Liver (tissue), 3 donors: ENCODE results near the gene TSHZ3.

Experiments used
- FOXA1 ChIP-seq: IDR thresholded peaks from 2 replicates; pipeline ENCODE4 v1.6.1; 2016; ENCODE audit warnings: antibody characterized with exemption
- GABPA ChIP-seq, 2 donors: IDR thresholded peaks in 1 of 2; conservative IDR thresholded peaks in 1 of 2; 2 replicates each; pipeline ENCODE4 v1.6.1; 2016; ENCODE audit warnings: antibody characterized with exemption in 2 of 2, mild to moderate bottlenecking in 1 of 2, moderate library complexity in 1 of 2
- JUND ChIP-seq, 2 donors: IDR thresholded peaks; 2 replicates each; pipeline ENCODE4 v1.6.1; 2016; ENCODE audit warnings: antibody characterized with exemption in 2 of 2
- RAD21 ChIP-seq, 2 donors: IDR thresholded peaks; 2 replicates each; pipeline ENCODE4 v1.6.1; 2016; ENCODE audit warnings: antibody characterized with exemption in 2 of 2, mild to moderate bottlenecking in 2 of 2
- SP1 ChIP-seq: IDR thresholded peaks from 2 replicates; pipeline ENCODE4 v1.6.1; 2018; ENCODE audit warnings: antibody characterized with exemption, mild to moderate bottlenecking
- TAF1 ChIP-seq: conservative IDR thresholded peaks from 2 replicates; pipeline ENCODE4 v1.6.1; 2016; ENCODE audit warnings: antibody characterized with exemption, mild to moderate bottlenecking
- YY1 ChIP-seq: IDR thresholded peaks from 2 replicates; pipeline ENCODE4 v1.6.1; 2016; ENCODE audit warnings: antibody characterized with exemption, mild to moderate bottlenecking
- TF ChIP-seq, protein P1 (sequence below): fragments of 150-350 bp; IDR thresholded peaks from 2 replicates; pipeline ENCODE4 v1.5.1; 2017; ENCODE audit warnings: improper control_type of control experiment, low read depth, low read length; ENCODE audit not compliant: missing input control
- TF ChIP-seq, protein P2 (sequence below): IDR thresholded peaks from 2 replicates; pipeline ENCODE4 v1.6.1; 2016; ENCODE audit warnings: antibody characterized with exemption
- TF ChIP-seq, protein P3 (sequence below): IDR thresholded peaks from 2 replicates; pipeline ENCODE4 v1.6.1; 2016; ENCODE audit warnings: antibody characterized with exemption
- TF ChIP-seq, protein P4 (sequence below): IDR thresholded peaks from 2 replicates; pipeline ENCODE4 v1.6.1; 2016; ENCODE audit warnings: antibody characterized with exemption, mild to moderate bottlenecking
- donor health status: healthy.
- donor health status: healthy.

DNA sequence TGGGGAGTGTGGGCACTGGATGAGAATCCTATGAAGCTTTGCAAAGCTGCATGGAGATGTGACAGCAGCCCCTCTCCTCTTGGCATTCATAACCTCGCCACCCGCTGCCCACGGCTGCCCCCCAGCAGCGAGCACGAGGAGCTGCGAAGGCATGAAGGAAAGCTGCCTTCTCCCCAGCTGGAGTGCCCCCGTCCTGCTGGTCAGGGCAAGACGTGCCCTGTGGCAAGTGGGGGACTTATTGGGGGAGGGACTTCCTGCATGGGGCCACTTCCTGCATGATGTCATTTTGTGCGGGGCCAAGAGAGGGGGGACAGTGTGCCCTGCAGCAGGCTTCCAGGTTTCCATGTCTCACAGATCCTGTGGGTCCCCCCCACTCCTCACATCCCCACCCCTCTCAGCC lies 85.9 kb downstream of the TSHZ3 start:
- TF ChIP-seq, protein P1, sequence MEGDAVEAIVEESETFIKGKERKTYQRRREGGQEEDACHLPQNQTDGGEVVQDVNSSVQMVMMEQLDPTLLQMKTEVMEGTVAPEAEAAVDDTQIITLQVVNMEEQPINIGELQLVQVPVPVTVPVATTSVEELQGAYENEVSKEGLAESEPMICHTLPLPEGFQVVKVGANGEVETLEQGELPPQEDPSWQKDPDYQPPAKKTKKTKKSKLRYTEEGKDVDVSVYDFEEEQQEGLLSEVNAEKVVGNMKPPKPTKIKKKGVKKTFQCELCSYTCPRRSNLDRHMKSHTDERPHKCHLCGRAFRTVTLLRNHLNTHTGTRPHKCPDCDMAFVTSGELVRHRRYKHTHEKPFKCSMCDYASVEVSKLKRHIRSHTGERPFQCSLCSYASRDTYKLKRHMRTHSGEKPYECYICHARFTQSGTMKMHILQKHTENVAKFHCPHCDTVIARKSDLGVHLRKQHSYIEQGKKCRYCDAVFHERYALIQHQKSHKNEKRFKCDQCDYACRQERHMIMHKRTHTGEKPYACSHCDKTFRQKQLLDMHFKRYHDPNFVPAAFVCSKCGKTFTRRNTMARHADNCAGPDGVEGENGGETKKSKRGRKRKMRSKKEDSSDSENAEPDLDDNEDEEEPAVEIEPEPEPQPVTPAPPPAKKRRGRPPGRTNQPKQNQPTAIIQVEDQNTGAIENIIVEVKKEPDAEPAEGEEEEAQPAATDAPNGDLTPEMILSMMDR = no peak
- TF ChIP-seq TAF1 = no peak
- no peak for TF ChIP-seq GABPA (IDR thresholded peaks at IDR 0.05 in 1 of 2, conservative IDR thresholded peaks at IDR 0.05 in 1 of 2)
- TF ChIP-seq SP1 = no peak
- no peak for TF ChIP-seq YY1
- no peak for TF ChIP-seq JUND (IDR thresholded peaks at IDR 0.05)
- TF ChIP-seq, protein P2, sequence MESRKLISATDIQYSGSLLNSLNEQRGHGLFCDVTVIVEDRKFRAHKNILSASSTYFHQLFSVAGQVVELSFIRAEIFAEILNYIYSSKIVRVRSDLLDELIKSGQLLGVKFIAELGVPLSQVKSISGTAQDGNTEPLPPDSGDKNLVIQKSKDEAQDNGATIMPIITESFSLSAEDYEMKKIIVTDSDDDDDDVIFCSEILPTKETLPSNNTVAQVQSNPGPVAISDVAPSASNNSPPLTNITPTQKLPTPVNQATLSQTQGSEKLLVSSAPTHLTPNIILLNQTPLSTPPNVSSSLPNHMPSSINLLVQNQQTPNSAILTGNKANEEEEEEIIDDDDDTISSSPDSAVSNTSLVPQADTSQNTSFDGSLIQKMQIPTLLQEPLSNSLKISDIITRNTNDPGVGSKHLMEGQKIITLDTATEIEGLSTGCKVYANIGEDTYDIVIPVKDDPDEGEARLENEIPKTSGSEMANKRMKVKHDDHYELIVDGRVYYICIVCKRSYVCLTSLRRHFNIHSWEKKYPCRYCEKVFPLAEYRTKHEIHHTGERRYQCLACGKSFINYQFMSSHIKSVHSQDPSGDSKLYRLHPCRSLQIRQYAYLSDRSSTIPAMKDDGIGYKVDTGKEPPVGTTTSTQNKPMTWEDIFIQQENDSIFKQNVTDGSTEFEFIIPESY = no peak
- no peak for TF ChIP-seq RAD21 (IDR thresholded peaks at IDR 0.05)
- TF ChIP-seq, protein P3, sequence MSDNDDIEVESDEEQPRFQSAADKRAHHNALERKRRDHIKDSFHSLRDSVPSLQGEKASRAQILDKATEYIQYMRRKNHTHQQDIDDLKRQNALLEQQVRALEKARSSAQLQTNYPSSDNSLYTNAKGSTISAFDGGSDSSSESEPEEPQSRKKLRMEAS = no peak
- TF ChIP-seq, protein P4, sequence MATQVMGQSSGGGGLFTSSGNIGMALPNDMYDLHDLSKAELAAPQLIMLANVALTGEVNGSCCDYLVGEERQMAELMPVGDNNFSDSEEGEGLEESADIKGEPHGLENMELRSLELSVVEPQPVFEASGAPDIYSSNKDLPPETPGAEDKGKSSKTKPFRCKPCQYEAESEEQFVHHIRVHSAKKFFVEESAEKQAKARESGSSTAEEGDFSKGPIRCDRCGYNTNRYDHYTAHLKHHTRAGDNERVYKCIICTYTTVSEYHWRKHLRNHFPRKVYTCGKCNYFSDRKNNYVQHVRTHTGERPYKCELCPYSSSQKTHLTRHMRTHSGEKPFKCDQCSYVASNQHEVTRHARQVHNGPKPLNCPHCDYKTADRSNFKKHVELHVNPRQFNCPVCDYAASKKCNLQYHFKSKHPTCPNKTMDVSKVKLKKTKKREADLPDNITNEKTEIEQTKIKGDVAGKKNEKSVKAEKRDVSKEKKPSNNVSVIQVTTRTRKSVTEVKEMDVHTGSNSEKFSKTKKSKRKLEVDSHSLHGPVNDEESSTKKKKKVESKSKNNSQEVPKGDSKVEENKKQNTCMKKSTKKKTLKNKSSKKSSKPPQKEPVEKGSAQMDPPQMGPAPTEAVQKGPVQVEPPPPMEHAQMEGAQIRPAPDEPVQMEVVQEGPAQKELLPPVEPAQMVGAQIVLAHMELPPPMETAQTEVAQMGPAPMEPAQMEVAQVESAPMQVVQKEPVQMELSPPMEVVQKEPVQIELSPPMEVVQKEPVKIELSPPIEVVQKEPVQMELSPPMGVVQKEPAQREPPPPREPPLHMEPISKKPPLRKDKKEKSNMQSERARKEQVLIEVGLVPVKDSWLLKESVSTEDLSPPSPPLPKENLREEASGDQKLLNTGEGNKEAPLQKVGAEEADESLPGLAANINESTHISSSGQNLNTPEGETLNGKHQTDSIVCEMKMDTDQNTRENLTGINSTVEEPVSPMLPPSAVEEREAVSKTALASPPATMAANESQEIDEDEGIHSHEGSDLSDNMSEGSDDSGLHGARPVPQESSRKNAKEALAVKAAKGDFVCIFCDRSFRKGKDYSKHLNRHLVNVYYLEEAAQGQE = no peak
- no peak for TF ChIP-seq FOXA1
